ENCODE results near the gene MAML2.

MAML2 gene

GRCh38 chr11:96263238-96263763, 79.7 kb downstream of the MAML2 start:
- peak overlapping the region; percentile 68 for H3K27ac ChIP-seq (ENCODE audit: poor library complexity, severe bottlenecking)
- H3K36me3 ChIP-seq (ENCODE audit: low read depth), result no peaks in the 10 kb centered on the region
- H3K4me3 ChIP-seq (ENCODE audit: severe bottlenecking), result no peak overlapping the region
- peaks cover 46% of the 10 kb centered on the region for H3K4me1 ChIP-seq (ENCODE audit: insufficient read depth, poor library complexity, severe bottlenecking)
- H3K27me3 ChIP-seq (ENCODE audit: insufficient read depth, poor library complexity, severe bottlenecking), result no peaks in the 10 kb centered on the region
- no peaks in the 10 kb centered on the region for H3K9me3 ChIP-seq (ENCODE audit: severe bottlenecking)
- no peak for TF ChIP-seq CTCF (IDR thresholded peaks at IDR 0.05; ENCODE audit: poor library complexity, severe bottlenecking)
- DNase-seq (ENCODE audit: low spot score) (no peak), ATAC-seq (ENCODE audit: low read depth) (peak; percentile 59)

GRCh38 chr11:96260532-96260931, 82.5 kb downstream of the MAML2 start:
- no peak for ATAC-seq (ENCODE audit: low read depth)
- Histone ChIP-seq H3K4me3 (ENCODE audit: severe bottlenecking) (no peak overlapping the region), H3K9me3 (ENCODE audit: severe bottlenecking) (no peaks in the 10 kb centered on the region), H3K27me3 (ENCODE audit: insufficient read depth, poor library complexity, severe bottlenecking) (no peaks in the 10 kb centered on the region), H3K4me1 (ENCODE audit: insufficient read depth, poor library complexity, severe bottlenecking) (peaks cover 58% of the 10 kb centered on the region), H3K27ac (ENCODE audit: poor library complexity, severe bottlenecking) (peak overlapping the region; percentile 57), H3K36me3 (ENCODE audit: low read depth) (no peaks in the 10 kb centered on the region)
- DNase-seq (ENCODE audit: low spot score), result no peak
- no peak for TF ChIP-seq CTCF (IDR thresholded peaks at IDR 0.05; ENCODE audit: poor library complexity, severe bottlenecking)

- peaks cover 58% of the 10 kb centered on the region for H3K4me1 ChIP-seq (ENCODE audit: insufficient read depth, poor library complexity, severe bottlenecking)
Measured at GRCh38 chr11:96260067-96260511, 82.9 kb downstream of the MAML2 start.

GRCh38 chr11:96259134-96259830, 83.7 kb downstream of the MAML2 start:
- no peak for DNase-seq (ENCODE audit: low spot score)
- Histone ChIP-seq H3K36me3 (ENCODE audit: low read depth) (no peaks in the 10 kb centered on the region), H3K9me3 (ENCODE audit: severe bottlenecking) (no peaks in the 10 kb centered on the region), H3K27ac (ENCODE audit: poor library complexity, severe bottlenecking) (peak overlapping the region; percentile 57), H3K4me3 (ENCODE audit: severe bottlenecking) (no peak overlapping the region), H3K4me1 (ENCODE audit: insufficient read depth, poor library complexity, severe bottlenecking) (peaks cover 54% of the 10 kb centered on the region), H3K27me3 (ENCODE audit: insufficient read depth, poor library complexity, severe bottlenecking) (no peaks in the 10 kb centered on the region)
- TF ChIP-seq CTCF (IDR thresholded peaks at IDR 0.05; ENCODE audit: poor library complexity, severe bottlenecking), result no peak
- peak; percentile 88 for ATAC-seq (ENCODE audit: low read depth)

More at GRCh38 chr11:96260067-96260511, 82.9 kb downstream of the MAML2 start:
- Histone ChIP-seq H3K27me3 (ENCODE audit: insufficient read depth, poor library complexity, severe bottlenecking) (no peaks in the 10 kb centered on the region), H3K9me3 (ENCODE audit: severe bottlenecking) (no peaks in the 10 kb centered on the region), H3K36me3 (ENCODE audit: low read depth) (no peaks in the 10 kb centered on the region), H3K27ac (ENCODE audit: poor library complexity, severe bottlenecking) (peak overlapping the region; percentile 57), H3K4me3 (ENCODE audit: severe bottlenecking) (no peak overlapping the region)
- no peak for TF ChIP-seq CTCF (IDR thresholded peaks at IDR 0.05; ENCODE audit: poor library complexity, severe bottlenecking)
- no peak for ATAC-seq (ENCODE audit: low read depth)
- DNase-seq (ENCODE audit: low spot score), result no peak

All from RWPE2 (cell line).